Dedifferentiated amniotic fluid mesenchymal stem cell (primary cell): ENCODE results near the gene MOSMO.
A peak's percentile ranks its signal among the peaks of the same experiment; 100 is the strongest.
"Not testable (repeated sequence)": the region's sequence is repeated elsewhere in the genome, so short reads cannot be mapped to it uniquely, and the experiment has no call there.

Source experiments
- DNase-seq: peaks from one replicate; pipeline ENCODE4 v3.0.0-alpha.2; 2016; ENCODE audit errors: extremely low spot score

Gene MOSMO

DNA sequence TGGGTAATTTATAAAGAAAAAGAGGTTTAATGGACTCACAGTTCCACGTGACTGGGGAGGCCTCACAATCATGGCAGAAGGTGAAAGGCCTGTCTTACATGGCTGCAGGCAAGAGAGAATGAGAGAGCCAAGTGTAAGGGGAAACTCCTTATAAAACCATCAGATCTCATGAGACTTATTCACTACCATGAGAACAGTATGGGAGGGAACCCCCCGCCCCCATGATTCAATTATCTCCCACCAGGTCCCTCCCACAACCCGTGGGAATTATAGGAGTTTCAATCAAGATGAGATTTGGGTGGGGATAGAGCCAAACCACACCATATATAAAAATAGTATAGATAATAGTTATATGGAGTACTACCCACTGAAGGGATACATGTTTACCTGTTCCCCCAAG, 36.0 kb downstream of the MOSMO start:
- DNase-seq = not testable (repeated sequence)

DNA sequence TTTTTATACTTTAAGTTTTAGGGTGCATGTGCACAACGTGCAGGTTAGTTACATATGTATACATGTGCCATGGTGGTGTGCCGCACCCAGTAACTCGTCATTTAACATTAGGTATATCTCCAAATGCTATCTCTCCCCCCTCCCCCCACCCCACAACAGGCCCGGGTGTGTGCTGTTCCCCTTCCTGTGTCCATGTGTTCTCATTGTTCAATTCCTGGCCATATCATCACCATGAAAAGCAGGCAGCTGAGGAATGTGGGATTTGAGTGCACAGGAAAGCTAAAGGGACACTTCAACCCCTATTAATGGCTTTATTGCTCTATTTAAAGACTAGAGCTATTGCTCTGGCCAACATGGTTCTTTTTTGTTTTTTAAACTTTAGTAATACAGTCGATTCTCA, 38.0 kb downstream of the MOSMO start:
- not testable (repeated sequence) for DNase-seq

DNA sequence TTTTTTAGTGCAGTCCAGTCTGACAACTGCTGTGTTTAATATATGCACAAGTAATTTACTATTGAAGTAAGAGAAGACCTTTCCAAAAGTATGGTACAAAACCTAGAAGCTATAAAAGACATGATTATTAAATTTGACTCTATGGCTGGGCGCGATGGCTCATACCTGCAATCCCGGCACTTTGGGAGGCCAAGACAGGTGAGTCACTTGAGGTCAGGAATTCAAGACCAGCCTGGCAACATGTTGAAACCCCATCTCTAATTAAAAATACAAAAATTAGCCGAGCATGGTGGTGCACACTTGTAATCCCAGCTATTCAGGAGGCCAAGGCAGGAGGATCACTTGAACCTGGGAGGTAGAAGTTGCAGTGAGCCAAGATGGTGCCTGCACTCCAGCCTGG, 43.1 kb downstream of the MOSMO start:
- DNase-seq = no peak

DNA sequence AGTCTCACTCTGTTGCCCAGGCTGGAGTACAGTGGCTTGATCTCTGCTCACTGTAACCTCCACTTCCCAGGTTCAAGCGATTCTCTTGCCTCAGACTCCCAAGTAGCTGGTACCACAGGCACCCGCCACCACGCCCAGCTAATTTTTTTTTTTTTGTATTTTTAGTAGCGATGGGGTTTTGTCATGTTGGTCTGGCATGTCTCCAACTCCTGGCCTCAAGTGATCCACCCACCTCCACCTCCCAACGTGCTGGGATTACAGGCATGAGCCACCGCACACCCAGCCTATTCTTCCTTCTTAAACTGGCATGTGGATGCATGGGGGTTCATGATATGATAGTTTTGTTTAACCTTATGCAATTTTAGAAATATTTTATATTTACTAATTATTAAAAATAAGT, 45.1 kb downstream of the MOSMO start:
- DNase-seq = no peak

DNA sequence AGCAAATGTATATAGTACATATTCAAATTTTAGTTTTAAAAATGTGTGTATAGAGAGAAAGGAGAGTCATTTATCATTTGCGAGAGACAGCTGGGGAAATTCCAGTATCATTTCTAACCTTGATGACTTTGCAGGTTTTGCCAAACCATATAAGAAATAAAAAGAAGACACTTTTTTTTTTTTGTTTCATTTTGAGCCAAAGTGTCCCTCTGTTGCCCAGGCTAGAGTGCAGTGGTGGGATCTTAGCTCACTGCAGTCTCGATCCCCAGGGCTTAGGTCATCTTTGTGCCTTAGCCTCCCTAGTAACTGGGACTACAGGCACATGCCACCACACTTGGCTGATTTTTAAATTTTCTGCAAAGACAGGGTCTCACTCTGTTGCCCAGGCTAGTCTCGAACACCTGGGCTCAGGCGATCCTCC, 46.0 kb downstream of the MOSMO start:
- no peak for DNase-seq

DNA sequence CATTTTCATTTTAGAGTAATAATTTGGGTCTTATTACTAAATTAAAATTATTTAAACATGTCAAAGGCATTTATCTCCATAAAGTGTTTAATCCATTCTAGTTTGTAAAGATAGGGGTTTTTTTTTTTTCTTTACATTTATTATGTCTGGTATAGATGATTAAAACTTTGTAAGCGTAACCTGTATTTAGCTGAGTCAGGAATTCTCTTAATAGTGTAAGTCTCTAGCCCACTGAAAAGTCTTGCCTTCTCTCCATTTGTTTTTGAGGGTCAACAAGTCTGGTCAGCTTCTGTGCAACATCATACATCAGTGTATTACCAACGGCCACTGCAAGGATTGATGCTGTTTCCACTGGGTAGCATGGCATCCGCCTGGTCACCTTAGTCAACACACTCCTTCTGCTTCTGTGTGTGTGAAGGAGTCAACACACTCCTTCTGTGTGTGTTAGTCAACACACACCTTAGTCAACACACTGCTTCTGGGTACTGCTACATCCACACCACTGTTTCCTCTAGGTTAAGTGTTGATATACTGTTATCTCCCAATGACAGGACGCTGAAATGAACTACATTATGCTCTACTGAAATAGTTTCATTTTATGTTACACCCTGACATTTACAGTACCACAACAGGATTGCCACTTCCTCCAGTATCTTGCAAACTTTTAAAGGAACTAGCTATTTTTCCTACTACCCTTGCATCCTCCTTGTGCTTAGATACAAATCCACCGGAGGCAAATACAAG, 47.1 kb downstream of the MOSMO start:
- no peak for DNase-seq

DNA sequence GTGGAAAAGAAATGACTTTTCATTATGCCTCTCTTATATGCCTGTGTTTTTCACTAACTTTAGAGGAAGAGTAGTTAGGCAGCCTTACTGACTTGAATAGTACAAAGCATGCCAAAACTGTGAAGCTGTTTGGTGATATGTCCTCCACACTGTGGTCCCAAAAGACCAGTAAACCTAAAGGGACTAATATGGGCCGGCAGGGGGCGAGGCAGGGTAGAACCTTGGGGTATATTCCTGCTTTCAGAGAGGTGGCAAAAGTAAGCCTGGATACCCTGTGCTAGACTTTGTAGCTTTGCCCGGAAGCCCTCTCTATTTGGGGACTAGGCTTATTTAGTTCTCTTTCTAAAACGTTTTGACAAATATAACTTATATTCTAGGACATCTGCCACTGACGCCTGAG, 48.0 kb downstream of the MOSMO start:
- DNase-seq = no peak

DNA sequence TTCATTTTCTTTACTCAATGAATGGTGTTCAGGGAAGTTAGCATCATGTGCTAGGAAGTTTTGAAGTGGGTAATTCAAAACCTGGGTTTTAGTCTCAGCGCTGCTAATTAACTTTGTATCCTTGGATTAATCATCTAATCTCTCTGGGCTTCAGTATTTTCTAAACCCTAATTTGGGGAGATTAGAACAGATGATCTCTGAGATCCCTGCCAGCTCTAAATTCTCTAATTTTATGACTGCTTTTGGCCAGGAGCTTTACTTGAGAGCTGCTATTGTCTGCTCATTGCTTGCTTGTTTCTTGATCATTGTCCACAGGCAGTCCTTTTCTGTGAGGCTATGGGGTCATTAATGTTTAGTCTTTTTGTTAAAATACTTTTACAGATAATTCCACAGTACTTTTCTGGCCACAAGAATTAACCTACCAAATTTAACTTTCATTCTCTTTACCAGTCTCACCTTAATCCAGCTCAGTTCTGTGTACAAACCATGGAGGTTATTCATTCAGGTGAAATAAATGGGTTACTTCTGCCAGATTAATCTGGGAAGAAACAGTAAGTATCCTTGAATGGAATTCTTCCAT, 56.1 kb downstream of the MOSMO start:
- no peak for DNase-seq

DNA sequence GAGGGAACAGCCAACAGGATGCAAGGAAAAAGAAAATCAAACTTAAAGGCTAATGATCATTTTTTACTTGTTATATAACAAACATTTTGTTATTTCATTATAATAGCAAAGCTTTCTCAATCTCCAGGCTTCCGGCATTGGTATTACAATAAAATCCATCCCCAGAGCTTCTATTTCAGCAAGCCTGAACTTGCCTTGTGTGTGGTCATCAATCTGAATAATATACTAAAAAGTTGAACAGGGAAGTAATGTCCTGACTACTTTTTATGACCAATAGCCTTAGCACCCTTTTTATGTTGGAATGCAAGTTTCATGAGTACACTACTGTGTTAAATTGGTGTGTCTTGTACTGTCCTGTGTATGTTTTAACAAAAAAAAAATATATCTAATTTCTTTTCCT, 57.3 kb downstream of the MOSMO start:
- DNase-seq = no peak

DNA sequence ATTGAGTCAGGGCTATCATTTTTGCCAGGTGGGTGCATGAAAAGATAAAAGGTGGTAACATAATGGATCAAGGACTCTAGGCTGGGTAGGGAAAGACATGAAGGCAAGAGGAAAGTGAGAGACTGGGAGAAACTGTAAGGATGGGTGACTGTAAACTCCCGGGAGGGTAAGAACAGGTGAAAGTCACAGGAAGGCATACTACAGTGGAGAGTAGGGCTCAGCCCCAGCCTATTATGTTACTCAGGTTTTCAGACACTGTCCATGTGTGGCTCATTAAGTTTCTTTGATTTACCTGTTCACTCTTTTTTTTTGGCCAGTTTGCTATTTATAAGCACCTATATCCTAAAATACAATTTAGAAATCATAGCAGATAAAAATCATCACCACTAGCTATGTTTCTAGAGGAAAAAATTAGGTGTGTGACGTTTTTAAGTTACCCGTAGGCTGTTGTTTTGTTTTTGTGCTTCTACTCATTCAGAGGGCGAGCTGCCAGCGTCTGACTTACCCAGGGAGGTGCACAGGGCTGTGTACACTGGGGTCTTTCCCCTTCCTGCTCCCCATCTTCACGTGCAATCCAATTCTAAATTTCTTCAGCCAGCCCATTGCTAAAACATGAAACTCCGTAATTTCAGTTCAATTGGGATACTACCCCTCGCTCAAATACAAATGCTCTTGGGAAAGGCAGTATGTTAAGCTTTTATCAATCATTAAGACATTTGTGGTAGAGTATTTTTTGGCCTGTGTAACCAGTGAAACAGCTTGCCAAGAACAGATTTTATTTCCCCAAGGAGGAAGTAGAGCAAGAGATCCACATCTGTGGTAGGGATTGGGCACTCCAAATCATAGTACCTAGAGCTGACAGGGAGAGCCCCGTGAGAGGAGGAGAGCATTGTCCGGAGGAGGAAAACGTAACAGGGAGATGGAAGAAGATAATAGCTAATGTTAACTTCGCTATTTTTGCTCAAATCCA, 62.7 kb downstream of the MOSMO start:
- DNase-seq = no peak

DNA sequence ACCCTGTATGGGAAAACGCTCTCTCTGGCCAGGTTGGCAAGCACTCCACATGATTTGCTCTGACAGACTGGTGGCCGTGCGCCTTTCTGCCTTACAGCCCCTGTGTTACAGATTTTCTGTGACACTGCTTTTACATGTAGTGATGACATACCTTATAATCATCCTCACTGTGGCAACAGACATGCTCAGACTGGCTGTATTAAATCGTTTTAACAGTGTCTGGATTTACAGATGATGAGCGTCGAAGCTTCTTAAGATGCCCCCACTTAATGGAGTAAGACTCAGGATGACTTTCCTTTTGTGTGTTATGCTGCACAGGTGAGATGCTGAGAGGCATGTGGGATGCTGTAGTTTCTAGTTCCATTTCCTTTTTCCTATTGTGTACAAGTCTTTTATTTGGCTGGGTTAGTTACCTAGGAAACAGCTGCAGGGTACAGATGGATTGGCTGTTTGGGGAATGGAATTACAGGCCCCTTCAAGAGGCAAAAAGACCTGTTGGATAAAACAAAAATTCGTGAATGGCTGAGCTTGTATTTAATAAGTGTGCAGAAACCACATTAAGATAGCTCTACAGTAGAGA, 63.5 kb downstream of the MOSMO start:
- DNase-seq = no peak

DNA sequence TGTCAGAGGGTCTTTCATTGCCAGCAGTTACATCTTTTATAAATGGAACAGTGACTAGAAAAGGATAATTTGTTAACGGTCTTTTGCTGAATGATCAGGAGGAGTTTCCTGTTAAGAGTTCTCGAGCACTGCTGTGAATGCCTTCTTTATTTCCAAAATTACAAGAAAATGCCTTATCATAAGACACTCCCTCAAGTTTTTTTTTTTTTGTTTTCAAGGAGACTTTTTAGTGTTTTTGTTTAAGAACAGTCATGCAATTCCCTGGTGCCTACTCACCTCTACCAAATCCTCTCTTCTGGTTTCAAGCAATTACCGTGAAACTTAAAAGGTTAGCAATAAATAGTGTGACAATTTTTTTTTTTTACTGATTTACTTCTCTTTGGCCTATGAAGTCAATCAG, 65.4 kb downstream of the MOSMO start:
- DNase-seq = no peak

DNA sequence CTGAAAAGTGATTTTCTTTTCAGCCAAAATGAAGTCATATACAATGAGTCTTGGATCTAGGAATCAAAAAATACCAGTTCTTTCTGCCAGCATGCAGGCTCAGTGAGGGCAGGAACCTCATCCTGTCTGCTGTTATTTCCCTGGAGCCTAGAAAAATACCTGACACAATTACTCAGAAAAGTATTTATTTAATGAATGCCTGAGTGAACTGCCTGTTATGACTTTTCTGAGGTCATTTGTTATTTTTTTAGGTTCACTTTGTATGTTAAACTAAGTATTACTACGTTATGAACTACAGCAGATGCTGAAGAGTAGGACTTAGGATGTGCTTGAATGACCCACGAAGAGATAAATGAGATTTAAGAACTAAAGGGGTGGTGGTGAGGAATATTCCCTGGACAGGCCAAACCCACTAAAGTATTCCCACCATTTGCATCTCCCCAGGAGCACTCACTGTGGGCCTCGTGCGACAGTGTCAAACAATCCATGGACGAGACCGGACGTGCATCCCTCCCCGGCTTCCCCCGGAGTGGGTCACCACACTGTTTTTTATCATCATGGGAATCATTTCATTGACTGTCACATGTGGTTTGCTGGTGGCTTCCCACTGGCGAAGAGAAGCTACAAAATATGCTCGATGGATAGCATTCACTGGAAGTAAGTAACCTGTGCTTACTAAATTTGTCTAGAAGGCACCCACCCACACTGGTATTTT, 67.3 kb downstream of the MOSMO start:
- no peak for DNase-seq

DNA sequence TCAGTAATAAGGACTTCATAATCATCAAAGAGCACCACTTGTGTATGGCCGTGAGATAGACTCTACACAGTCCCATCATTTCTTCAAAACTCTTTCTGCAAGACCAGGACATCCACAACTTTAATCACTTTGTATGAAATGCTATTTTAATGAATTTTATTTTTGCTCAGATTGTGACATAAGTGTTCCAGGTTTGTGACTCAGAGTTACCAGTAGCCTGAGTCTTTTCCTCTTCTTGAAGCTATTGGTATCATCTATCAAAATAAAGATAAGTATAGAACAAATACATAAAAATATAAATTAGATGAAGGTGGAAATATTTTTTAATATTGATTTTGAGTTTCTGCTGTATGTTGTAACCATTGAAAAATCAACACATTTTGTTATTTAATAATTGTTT, 67.9 kb downstream of the MOSMO start:
- no peak for DNase-seq

DNA sequence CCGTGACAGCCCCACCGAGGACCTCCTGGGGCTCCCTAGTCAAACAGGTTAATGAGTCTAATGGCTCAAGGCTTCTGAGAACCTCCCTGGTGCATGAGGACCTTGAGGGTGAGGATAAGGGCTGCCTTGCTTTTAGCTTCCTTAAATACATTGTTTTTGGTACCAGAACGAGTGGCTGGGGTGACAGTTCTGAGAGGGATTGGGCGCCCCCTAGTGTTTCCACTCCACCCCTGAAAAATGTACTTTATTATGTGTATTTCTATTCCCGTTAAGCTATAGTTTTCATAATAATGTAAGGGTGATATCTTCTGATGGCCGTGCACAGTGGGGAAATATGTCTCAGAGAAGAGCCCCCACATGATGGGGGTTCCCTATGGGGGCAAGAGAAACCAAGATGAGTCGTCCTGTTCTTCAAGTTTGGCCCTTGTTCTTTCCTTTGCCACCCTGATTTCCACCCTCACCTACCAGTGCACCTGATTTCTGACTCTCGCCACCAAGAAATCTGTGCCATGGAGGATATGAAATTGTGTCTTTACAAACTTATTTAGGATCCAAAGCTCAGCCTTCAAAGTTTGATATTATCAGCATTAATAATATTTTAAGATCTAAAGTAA, 69.9 kb downstream of the MOSMO start:
- DNase-seq = peak; percentile 55

DNA sequence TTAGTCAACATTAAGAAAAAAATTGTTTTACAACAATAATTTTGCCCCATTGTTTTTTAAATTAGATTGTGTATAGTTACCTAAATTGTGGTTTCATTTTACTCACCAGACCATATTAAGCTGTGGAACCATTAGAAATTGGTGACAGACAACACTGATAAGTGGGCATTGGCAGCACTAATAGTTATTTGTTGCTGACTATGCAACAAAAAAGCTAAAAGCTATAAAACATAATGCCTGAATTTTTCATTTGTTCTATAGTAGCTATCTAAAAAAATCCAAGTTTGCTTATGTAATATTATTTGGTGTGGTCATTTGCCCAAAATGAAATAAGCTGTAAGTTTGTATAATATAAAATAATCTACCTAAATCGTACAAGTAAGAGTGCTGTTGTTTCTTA, 70.7 kb downstream of the MOSMO start:
- DNase-seq = no peak

DNA sequence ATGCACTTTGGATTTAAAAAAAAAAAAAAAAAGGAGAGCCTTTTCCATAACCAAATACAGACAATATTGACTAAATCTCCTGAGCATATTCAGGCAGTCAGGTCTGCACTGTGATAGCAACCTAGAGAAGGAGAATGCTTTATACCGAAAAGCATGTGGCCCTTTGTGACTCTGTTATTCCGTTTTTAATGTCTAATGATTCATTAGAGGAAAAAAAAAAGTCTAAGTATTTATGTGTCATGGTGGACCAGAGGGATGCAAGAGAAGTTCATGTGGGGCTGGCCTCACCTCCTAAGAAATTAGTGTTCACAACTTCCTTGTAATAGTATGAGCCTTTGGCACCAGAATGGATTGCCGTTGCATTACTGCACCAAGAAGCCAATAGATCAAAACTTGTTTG, 73.1 kb downstream of the MOSMO start:
- no peak for DNase-seq

DNA sequence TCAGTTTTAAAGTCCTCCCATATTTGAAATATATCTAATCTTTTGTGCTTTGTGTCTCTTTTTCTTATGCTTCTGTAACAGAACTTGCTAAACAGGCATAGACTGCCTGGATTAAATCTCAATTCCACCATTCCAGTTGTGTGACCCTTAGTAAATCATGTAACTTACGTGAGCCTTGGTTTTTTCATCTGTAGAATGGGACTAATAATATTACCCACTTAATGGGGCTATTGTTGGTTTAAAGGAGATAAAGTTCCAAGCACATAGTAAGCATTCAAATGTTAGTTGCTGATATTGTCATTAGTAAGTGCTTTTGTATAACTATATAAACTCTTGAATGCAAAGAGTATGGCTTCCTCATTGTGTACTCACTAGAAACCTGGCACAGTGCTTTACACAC, 78.5 kb downstream of the MOSMO start:
- no peak for DNase-seq

DNA sequence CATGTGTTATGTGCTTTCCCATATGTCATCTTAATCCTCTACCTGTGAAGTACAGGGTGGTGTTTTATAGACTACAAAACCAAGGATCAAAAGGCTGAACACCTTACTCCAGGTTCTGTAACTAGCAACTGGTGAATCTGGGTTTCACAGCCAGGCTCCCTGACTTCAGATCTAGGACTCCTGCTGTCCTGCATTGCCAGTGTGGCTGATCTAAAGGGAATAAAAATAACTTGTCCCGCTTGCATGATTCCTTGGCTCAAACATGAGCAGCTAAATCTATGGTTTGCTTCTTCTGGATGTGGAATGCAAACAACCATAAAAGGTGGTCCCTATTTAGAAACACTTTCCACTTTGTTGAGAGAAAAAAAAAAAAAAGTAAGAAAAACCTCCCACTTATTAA, 80.7 kb downstream of the MOSMO start:
- no peak for DNase-seq

DNA sequence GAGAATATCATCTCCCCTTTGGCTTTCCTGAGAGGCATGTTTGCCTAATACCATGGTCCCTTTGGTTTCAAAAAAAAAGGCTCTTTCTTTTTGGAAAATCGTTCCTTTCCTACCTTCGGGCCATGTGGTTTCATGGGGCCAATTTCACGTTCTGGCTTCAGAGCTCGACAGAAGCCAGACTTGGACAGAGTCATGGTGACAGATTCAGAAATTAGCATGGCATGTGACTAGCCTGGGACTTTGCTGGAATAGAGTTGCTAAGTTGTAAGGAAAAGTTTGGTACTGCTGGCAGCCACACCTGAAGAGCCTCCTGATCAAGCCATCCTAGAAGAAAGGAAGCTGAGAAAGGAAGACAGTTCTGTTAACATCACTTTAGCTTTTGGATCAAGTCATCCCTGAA, 82.0 kb downstream of the MOSMO start:
- no peak for DNase-seq

DNA sequence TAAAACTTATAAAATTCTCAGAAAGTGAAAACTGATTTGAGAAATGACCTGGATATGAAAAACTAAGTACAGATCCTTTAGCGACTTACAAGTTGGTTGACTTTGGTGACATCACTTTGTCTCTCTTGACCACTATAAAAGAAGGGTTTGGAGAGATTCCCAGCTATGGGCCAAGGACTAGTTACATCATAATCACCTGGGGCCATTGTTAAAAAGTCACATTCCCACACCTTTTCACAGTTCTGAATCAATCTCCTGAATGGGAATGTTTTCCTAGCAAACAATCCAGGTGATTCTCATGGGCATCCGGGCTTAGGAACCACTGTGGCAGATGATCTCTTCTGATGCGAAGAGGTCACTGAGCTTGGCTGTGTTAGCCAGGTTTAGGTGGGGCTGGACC, 83.8 kb downstream of the MOSMO start:
- no peak for DNase-seq
